ENCODE results near the gene TNP1. TPM values are rescaled to one million over a fixed set of nuclear protein-coding genes. Genes with fewer than 3 reads are reported as not detected.
A peak's percentile ranks its signal among the peaks of the same experiment; 100 is the strongest.

The TNP1 gene
- total RNA-seq, 4 donors from 2014 or later: not detected

DNA sequence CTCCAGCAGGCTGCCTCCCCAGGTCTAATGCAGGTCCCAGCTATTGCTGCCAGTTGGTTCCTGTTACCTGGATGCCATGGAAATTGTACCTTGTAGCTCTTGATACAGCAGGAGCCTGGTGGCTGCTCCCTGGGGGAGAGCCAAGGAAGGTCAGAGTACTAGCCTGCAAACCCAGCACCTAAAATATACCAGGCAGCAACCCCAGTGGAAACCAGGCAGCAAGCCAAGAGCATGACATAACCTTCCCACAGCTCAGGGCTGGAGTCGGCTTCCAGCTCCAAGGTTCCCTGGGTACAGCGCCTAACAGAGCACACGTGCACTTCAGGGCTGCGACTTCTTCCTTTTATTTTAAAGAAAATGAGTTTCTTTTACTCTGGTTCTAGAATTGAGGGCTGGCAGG, 30.3 kb downstream of the TNP1 start:
- H3K4me1 ChIP-seq: peaks cover 41 to 42% of the 10 kb centered on the region in 2 donors
- DNase-seq (peak; percentile 85 to 92), ATAC-seq (peak; percentile 95 to 97)
- H3K4me3 ChIP-seq: no peak overlapping the region
- H3K36me3 ChIP-seq: no peaks in the 10 kb centered on the region
- H3K9me3 ChIP-seq: no peaks in the 10 kb centered on the region
- no peaks in the 10 kb centered on the region for H3K27me3 ChIP-seq
- in situ Hi-C loops (cut with MboI; ENCODE audit: low sequenced_read_pairs in 4 of 4): loop anchor here in 1 of 4 donors (25.0 kb wide), 1 partner anchor 683 kb away; no protein-coding TSS in a partner anchor
- no peak for TF ChIP-seq POLR2A (IDR thresholded peaks at IDR 0.05)
- TF ChIP-seq, protein P1, sequence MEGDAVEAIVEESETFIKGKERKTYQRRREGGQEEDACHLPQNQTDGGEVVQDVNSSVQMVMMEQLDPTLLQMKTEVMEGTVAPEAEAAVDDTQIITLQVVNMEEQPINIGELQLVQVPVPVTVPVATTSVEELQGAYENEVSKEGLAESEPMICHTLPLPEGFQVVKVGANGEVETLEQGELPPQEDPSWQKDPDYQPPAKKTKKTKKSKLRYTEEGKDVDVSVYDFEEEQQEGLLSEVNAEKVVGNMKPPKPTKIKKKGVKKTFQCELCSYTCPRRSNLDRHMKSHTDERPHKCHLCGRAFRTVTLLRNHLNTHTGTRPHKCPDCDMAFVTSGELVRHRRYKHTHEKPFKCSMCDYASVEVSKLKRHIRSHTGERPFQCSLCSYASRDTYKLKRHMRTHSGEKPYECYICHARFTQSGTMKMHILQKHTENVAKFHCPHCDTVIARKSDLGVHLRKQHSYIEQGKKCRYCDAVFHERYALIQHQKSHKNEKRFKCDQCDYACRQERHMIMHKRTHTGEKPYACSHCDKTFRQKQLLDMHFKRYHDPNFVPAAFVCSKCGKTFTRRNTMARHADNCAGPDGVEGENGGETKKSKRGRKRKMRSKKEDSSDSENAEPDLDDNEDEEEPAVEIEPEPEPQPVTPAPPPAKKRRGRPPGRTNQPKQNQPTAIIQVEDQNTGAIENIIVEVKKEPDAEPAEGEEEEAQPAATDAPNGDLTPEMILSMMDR (IDR thresholded peaks at IDR 0.05 in 4 of 5, conservative IDR thresholded peaks at IDR 0.05 in 1 of 5): no peak
- intact Hi-C loops (cut with DNase I; ENCODE audit: low total_unique reads): loop anchor here (2.0 kb wide), 1 partner anchor 51 kb away; no protein-coding TSS in a partner anchor
- H3K27ac ChIP-seq: peak overlapping the region; percentile 45 to 74 (median 53)

DNA sequence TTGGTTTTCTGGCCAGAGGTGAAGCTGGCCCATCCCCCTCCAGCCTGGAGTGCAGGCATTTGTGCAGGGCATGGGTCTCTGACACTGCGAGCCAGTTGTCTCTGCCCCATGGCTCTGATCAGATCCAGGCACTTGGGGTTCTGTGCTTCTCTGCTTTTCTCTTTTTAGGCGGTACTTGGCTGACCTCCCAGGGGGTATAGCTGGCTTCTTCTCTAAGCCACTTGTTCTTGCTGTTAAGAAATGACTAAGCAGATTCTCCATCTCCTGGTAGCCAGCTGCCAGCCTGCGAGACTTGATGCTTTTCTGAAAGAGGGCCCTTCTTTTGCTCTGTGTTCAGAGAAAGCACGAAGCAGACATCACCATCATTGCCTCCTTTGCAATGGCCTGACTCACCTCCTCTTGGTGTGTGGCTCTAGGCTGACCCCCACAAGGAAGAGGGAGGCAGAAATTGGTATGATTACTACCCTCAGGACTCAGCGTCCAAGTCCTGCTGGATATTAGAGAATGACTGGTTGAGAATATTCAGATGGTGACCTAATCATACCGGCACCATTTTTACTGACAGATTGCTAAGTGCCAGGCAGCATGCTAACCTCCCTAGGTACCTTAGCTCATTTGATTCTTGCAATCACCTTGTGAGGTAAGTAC, 32.7 kb downstream of the TNP1 start:
- ATAC-seq (peak in 1 of 2 donors; percentile 12), DNase-seq (no peak)
- in situ Hi-C loops (cut with MboI; ENCODE audit: low sequenced_read_pairs in 4 of 4): loop anchor here in 1 of 4 donors (25.0 kb wide), 1 partner anchor 685 kb away; no protein-coding TSS in a partner anchor
- H3K9me3 ChIP-seq: no peaks in the 10 kb centered on the region
- H3K27ac ChIP-seq: peak overlapping the region; percentile 30 to 58 (median 48)
- no peak overlapping the region for H3K4me3 ChIP-seq
- no peaks in the 10 kb centered on the region for H3K36me3 ChIP-seq
- peaks cover 37 to 39% of the 10 kb centered on the region in 2 donors for H3K4me1 ChIP-seq
- intact Hi-C loops (cut with DNase I; ENCODE audit: low total_unique reads): no loop called here
- no peaks in the 10 kb centered on the region for H3K27me3 ChIP-seq
- TF ChIP-seq, protein P1 (IDR thresholded peaks at IDR 0.05 in 4 of 5, conservative IDR thresholded peaks at IDR 0.05 in 1 of 5): no peak
- no peak for TF ChIP-seq POLR2A (IDR thresholded peaks at IDR 0.05)

DNA sequence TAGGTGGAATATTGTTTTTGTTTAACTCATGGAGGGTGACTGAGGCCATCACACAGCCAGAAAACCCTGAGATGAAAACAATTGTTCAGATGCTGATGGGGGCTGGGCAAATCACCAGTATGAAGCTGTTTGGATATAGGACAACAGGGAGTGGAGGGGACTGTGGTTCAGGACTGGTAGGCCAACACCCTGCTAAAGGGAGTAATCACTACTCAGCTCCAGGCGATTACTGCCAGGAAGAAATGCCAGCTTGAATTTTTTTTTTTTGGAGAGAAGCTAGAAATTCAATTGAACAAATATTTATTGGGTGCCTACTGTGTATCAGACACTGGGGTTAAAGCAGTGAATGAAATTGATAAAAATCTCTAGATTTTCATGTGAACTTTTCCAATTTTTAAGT, 37.4 kb downstream of the TNP1 start:
- peaks cover 9 to 10% of the 10 kb centered on the region in 2 donors for H3K4me1 ChIP-seq
- ATAC-seq (no peak), DNase-seq (no peak)
- in situ Hi-C loops (cut with MboI; ENCODE audit: low sequenced_read_pairs in 4 of 4): no loop called here
- no peak overlapping the region for H3K4me3 ChIP-seq
- no peaks in the 10 kb centered on the region for H3K27me3 ChIP-seq
- H3K9me3 ChIP-seq: no peaks in the 10 kb centered on the region
- no peaks in the 10 kb centered on the region for H3K36me3 ChIP-seq
- H3K27ac ChIP-seq: no peak overlapping the region
- TF ChIP-seq, protein P1 (IDR thresholded peaks at IDR 0.05 in 4 of 5, conservative IDR thresholded peaks at IDR 0.05 in 1 of 5): no peak
- no peak for TF ChIP-seq POLR2A (IDR thresholded peaks at IDR 0.05)
- intact Hi-C loops (cut with DNase I; ENCODE audit: low total_unique reads): no loop called here

DNA sequence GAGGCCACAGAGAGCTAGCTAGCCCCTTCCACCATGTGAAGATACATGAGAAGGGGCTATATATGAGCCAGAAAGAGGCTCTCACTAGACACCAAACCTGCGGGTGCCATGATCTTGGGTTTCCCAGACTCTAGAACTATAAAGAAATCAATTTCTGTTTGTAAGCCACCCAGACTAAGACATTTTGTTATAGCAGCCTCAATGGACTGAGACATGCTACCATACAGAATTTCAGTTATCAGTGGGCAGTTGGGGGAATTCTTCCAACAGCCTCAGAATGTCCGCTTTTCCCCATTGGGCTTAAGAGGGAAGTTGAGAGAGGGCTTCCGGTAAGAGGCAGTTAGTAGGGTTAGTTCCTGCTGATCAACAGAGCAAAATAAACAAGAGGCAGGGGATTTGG, 39.2 kb downstream of the TNP1 start:
- TF ChIP-seq, protein P1 (IDR thresholded peaks at IDR 0.05 in 4 of 5, conservative IDR thresholded peaks at IDR 0.05 in 1 of 5): no peak
- DNase-seq: no peak
- Histone ChIP-seq H3K36me3 (no peaks in the 10 kb centered on the region), H3K4me3 (no peak overlapping the region), H3K4me1 (no peaks in the 10 kb centered on the region), H3K27ac (no peak overlapping the region), H3K27me3 (no peaks in the 10 kb centered on the region), H3K9me3 (no peaks in the 10 kb centered on the region)
- intact Hi-C loops (cut with DNase I; ENCODE audit: low total_unique reads): no loop called here
- ATAC-seq: no peak
- in situ Hi-C loops (cut with MboI; ENCODE audit: low sequenced_read_pairs in 4 of 4): no loop called here
